GM06990 (cell line): ENCODE measurements around the gene LVRN.

Source experiments
- DNase-seq: peaks from one replicate; pipeline ENCODE4 v3.0.0-alpha.2; 2011; ENCODE audit not compliant: insufficient read length; ENCODE audit errors: extremely low read depth
- H3K27me3 ChIP-seq: replicated peaks from 2 replicates; pipeline ENCODE4 v1.6.0; 2011; ENCODE audit warnings: low read length; ENCODE audit not compliant: control insufficient read depth, insufficient read depth
- H3K36me3 ChIP-seq: 2 replicates; pipeline ENCODE4 v1.5.1; 2011; ENCODE audit warnings: low read length; ENCODE audit not compliant: control insufficient read depth, insufficient read depth
- H3K4me3 ChIP-seq: replicated peaks from 2 replicates; pipeline ENCODE4 v1.5.1; 2011; ENCODE audit warnings: low read depth, mild to moderate bottlenecking, control low read depth, low read length
- TF ChIP-seq, protein P1 (sequence below): IDR thresholded peaks from 2 replicates; pipeline ENCODE4 v1.5.1; 2011; ENCODE audit warnings: low read length, control low read depth, mild to moderate bottlenecking, inconsistent platforms; ENCODE audit not compliant: insufficient read depth, poor library complexity, severe bottlenecking

The LVRN gene

GRCh38 chr5:116038817-116039216 lies 76.5 kb downstream of the LVRN start:
- no peaks in the 10 kb centered on the region for H3K27me3 ChIP-seq
- DNase-seq: peak; percentile 36
- H3K36me3 ChIP-seq: no peaks in the 10 kb centered on the region
- TF ChIP-seq, protein P1, sequence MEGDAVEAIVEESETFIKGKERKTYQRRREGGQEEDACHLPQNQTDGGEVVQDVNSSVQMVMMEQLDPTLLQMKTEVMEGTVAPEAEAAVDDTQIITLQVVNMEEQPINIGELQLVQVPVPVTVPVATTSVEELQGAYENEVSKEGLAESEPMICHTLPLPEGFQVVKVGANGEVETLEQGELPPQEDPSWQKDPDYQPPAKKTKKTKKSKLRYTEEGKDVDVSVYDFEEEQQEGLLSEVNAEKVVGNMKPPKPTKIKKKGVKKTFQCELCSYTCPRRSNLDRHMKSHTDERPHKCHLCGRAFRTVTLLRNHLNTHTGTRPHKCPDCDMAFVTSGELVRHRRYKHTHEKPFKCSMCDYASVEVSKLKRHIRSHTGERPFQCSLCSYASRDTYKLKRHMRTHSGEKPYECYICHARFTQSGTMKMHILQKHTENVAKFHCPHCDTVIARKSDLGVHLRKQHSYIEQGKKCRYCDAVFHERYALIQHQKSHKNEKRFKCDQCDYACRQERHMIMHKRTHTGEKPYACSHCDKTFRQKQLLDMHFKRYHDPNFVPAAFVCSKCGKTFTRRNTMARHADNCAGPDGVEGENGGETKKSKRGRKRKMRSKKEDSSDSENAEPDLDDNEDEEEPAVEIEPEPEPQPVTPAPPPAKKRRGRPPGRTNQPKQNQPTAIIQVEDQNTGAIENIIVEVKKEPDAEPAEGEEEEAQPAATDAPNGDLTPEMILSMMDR: no peak
- H3K4me3 ChIP-seq: no peak overlapping the region

DNA sequence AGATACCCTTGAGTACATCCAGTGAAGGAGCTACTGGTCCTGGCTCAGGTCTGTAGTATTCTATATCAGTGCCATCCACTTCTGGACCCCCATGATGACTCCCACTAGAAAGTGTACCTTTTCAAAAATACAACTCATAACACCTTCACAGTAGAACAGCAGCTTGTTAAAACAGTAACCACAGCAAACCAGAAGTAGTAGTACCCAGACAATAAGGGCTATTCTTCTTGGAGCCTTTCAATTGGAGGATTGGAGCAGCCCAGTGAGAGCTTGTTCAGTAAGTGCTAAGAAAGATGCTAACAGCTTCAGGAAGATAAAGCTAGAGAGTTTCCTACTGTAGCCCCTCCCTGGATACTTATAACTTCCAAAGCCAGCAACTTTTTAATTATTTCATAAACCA lies 80.1 kb downstream of the LVRN start:
- H3K4me3 ChIP-seq: no peak overlapping the region
- H3K27me3 ChIP-seq: no peaks in the 10 kb centered on the region
- DNase-seq: no peak
- no peaks in the 10 kb centered on the region for H3K36me3 ChIP-seq
- TF ChIP-seq, protein P1: no peak

GRCh38 chr5:116044073-116044472 lies 81.8 kb downstream of the LVRN start:
- TF ChIP-seq, protein P1: no peak
- no peak for DNase-seq
- Histone ChIP-seq H3K4me3 (no peak overlapping the region), H3K27me3 (no peaks in the 10 kb centered on the region), H3K36me3 (no peaks in the 10 kb centered on the region)

GRCh38 chr5:116045821-116046220 lies 83.5 kb downstream of the LVRN start:
- TF ChIP-seq, protein P1: no peak
- no peak for DNase-seq
- Histone ChIP-seq H3K27me3 (no peaks in the 10 kb centered on the region), H3K36me3 (no peaks in the 10 kb centered on the region), H3K4me3 (no peak overlapping the region)

DNA sequence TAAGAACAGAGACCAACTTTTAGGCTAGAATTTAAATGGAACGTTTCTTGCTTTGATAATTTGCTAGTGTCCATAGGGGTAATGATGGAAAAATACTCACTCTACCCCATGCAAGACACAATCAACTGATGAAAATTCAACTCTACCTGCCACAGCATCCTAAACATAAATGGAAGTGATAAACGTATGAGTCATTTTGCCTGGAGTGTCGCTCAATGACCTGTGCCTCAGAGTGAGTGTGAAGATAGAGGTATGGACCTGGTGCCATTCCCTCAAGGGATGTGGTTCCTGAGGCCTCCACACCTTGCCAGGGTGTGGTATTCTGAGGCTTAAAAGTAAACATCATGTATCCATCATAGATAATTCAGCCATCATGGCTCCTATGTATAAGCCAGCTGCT lies 84.0 kb downstream of the LVRN start:
- TF ChIP-seq, protein P1: no peak
- H3K27me3 ChIP-seq: no peaks in the 10 kb centered on the region
- H3K36me3 ChIP-seq: no peaks in the 10 kb centered on the region
- DNase-seq: no peak
- H3K4me3 ChIP-seq: no peak overlapping the region

- Histone ChIP-seq H3K4me3 (no peak overlapping the region), H3K36me3 (no peaks in the 10 kb centered on the region), H3K27me3 (no peaks in the 10 kb centered on the region)
- DNase-seq: no peak
- TF ChIP-seq, protein P1: no peak
These were observed 84.5 kb downstream of the LVRN start for GRCh38 chr5:116046823-116047222.
